DMS153 (cell line): ENCODE measurements around the gene EEFSEC.

Source experiments
- DNase-seq: peaks from one replicate; lab custom pipeline; 2025; lab: John Stamatoyannopoulos, UW

The EEFSEC gene

DNA sequence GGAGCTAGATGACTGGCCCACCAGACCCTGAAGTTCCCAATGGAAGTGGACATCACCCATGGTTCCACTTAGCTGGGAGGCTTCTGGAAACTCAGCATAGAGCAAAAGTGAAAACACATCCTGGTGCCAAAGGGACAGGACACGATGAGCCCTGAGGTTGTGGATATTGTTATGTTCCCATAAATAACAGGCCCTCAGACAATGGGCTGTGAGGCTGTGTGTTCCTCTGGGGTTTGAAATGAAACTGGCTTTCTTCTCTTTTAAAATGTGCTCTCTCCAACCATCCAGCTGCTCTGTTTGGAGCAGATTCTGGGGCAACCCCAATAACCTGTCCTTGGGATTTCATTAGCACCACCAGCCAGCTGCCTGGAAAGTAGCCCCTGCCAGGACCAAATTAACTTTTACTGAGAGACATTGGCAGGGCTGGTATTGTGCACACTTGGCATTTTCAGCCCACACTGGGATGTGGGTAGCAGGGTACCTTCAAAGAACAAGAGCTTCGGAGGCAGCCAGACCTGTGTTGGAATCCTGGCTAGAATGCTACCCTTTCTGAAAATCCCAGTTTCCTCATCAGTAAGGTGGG, 215.9 kb downstream of the EEFSEC start:
- DNase-seq: no peak

- DNase-seq: no peak
Measured at GRCh38 chr3:128369881-128370642, 216.8 kb downstream of the EEFSEC start.

DNA sequence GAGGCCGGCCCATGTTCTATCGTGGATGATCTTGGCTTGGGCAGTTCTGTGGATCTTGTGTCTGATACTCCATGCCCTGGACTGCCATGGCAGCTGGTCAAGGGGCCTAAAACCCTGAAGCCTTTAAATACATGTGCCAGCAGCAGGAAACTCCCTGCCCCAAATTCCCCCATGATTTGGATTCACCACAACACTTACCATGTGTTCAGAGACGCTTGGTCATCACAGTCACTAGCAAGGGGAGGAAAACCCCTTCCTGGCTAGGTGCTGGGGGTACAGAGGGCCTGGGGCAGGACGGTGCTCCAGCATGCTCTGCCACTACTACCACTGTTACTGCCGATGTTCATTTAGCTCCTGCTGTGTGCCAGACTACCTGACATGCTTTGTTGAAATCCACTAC, 219.0 kb downstream of the EEFSEC start:
- no peak for DNase-seq

GRCh38 chr3:128372707-128373533, 219.6 kb downstream of the EEFSEC start:
- DNase-seq: no peak

DNA sequence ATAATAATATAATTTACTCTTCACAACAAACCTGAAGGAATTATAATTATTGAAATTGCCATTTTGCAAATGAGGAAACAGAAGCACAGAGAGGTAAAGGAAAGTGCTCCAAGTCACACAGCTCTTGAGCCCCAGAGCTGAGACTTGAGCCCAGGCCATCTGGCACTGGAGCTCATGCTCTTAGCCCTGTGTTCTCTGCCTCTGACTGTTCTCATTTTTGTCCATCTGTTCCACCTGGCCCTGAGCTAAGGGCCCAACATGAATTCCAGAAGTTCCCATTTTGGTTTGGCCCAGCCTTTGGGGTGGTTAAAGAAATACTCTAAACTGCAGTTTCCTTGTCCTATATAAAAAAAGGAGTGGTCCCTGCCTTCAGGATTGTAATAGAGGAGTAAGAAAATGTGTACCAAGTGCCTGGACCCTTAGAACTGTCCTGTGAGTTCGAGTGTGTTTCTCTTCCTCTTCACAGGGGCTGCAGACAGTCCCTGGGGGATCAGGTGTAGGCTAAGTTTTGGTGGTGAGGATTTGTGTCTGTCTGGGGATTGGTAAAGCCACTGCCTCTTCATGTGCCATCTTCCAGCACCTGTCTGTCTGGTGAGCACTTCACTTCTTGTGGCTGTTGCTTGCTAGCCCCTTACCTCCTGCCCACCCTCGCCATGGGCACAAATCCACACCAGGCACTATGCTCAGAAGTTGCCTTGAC, 221.6 kb downstream of the EEFSEC start:
- no peak for DNase-seq

GRCh38 chr3:128376516-128376915, 223.2 kb downstream of the EEFSEC start:
- DNase-seq: no peak

DNA sequence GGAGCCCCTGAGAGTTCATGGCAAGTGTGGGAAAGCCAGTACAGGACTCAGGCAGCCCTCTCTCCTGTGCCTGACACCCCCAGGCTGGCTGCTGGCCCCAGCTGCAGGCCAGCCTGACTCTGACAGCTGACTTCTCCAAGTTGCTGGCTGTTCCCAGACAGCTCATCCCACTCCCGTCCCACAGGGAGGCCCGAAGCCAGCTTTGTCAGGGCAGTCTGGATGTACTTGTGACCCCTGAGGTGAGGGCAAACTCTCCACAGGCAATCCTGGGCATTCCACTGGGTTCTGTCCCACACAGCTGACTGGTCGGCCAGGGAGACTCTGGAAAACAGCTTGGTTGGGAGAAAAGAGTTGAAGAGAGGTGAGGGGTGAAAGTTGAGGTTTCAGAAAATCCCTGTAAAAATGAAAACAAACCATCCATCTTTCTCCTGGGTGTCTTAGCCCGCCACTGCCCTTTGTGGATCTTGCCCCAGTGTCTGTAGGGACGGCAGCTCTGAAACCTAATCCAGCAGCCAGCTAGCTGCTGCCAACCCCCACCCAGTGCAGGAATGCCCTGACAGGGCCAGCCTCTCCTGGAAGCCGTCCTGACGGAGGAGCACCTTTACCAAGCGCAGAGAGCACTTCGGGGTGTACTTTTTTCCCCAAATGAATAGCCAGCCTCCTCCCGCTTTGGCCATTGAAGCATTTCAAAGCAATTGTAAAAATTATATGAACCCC, 225.5 kb downstream of the EEFSEC start:
- DNase-seq: no peak

- DNase-seq: no peak
Measured at GRCh38 chr3:128379367-128380160, 226.3 kb downstream of the EEFSEC start.

DNA sequence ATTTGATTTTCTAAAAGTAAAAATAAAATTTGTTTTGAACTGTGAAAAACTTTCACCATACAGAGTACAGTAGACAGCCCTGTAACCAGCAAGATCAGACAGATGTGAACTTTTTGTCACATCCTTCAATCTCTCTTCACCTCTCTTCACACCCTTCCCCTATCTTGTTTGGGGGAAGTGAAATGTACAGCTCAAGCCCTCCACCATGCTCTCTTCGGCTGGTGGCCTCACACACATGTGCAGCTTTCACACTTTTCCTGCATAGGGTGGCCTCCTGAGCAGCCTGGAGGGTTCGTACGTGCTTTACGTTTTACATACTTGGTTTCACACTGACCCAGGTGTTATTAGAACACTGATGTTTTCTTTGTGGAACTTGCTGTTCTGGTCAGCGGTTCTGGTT, 227.0 kb downstream of the EEFSEC start:
- no peak for DNase-seq

DNA sequence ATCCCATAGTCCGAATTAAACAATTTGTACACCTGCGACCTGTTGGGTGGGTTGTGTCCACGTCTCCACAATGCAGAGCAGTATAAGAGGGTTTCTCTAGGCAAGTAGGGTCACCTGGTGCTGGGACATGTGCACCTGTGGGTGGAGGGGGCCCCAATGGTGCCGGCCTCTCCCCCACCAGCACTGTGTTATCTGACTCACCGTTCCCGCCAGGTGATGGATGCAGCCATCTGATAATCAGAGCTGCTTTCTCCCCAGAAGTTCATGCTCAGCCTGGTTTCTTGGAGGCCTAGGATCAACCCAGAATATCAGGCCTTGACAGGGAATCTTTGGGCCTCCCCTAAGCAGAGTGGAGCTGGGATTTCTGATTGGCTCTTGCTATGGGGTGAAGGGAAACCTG, 227.4 kb downstream of the EEFSEC start:
- no peak for DNase-seq

- DNase-seq: no peak
Measured at GRCh38 chr3:128381609-128382008, 228.3 kb downstream of the EEFSEC start.

- no peak for DNase-seq
Measured at GRCh38 chr3:128382221-128382807, 229.0 kb downstream of the EEFSEC start.

GRCh38 chr3:128383316-128384235, 230.3 kb downstream of the EEFSEC start:
- DNase-seq: no peak

DNA sequence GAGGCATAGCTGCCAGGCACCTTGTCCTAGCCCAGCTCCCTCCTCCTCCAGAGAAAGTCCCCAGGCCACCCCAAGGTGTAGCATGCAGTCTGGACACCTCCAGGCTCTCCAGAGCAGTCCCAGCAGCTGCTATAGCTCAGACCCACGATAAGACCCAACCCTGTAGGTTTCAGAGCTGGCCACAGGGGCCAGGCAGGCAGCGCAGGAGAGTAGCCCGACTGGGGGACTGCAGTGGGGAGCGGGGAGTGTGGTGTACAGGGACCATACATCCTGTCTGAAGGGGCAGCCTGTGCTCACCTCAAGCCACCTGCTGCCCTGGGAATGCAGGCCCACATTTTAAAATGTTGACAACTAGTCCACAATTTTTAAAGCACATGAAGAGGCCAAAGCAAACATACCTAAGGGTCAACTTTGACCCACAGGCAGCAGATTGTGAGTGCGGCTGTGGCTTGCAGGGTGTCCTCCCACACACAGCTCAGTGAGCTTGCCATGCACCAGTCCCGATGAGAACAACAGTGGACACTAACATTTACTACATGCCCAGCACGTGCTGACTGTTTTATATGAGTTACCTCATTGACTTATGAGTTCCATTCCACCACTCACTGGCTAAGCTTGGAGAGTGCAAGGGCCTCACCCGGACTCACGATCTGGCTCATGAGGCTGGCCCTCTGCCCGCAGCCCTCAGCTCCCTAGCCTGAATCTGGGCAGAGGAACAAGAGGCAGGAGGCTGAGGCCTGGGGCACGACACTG, 232.0 kb downstream of the EEFSEC start:
- DNase-seq: no peak

DNA sequence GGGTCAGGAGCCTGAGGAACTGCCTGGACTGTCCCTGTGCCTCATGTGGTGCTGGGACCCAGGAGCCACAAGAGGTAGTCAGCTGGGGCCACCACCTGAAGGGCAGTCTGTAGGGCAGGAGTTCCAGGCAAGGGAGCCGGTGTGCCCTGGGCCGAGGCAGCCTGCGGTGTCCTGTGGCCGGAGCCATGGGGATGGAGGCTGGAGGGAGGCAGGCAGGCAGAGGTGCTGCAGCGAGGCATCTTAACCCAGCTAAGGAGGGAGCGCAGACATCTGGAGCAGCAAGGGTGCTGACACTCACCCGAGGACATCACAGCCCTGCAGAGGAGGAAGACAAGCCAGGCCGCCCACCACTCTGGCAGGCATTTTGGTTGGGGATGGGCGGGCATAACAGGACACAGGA, 235.7 kb downstream of the EEFSEC start:
- no peak for DNase-seq

GRCh38 chr3:128390867-128391266, 237.6 kb downstream of the EEFSEC start:
- DNase-seq: no peak

DNA sequence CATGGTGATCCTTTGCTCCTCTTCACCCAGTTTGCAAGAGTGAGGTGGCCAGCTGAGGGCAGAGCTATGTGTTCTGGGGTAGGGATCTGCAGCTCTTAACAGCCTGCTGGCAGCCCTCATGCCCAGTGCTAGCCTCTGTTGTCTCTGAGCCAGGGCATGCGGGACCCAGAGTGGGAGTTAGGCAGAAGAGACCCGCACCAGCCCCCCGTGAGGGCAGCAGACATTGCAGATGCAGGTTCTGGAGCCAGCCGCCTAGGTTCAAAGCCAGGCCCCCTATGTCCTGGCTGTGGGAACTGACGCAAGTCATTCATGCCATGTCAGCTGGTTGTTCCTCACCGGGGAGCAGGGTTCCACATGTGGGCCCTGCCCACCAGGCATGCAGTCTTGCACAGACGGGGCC, 238.7 kb downstream of the EEFSEC start:
- no peak for DNase-seq

DNA sequence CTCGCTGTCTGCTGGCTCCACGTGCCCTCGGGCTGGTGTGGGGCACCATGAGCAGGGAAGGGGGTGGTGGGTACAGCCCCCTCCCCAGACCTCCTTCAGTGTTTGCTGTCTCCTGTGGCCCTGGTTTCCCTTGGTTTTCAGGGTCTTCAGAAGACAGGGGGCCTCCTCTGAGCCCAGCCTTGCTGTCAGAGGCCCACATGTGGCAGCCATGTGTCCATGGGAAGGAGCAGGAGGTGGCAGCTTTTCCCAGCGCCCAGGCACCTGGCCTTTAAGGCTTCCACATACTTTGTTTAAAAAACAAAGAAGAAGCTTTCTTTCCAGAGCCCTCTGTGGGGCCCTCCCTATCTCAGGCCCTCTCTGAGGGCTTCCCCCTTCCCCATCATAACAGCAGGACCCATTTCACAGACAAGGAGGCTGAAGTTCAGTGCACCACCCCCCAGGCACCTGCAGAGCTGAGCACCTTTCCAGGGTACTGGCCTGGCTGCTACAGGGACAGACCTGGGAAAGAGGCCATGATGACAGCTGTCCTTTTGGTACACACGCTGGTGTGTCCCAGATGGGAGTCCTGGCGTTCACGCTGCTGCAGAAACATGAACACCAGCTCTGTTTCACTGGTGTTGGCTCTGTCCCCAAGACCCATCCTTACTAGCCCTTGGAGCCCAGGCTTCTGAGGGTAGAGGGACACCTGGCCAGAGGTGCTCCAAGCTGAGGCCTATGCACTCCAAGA, 239.7 kb downstream of the EEFSEC start:
- no peak for DNase-seq
